Neural progenitor cell (in vitro differentiated cells): ENCODE measurements around the gene TCEANC2. TPM values are rescaled to one million over a fixed set of nuclear protein-coding genes. Genes with fewer than 3 reads are reported as not detected.

Experiments used
- DNase-seq: peaks from one replicate; pipeline ENCODE4 v3.0.0-alpha.2; 2016; ENCODE audit warnings: low spot score
- H2AFZ ChIP-seq: fragments of 200-600 bp; sonication (generic); replicated peaks from 2 replicates; pipeline ENCODE4 v1.6.1; 2016; ENCODE audit warnings: antibody characterized with exemption
- H3F3A ChIP-seq: fragments of 200-600 bp; sonication (generic); 2 replicates; pipeline ENCODE4 v1.6.1; 2016; ENCODE audit warnings: antibody characterized with exemption, low read depth
- H3K27ac ChIP-seq: fragments of 200-600 bp; sonication (generic); 2 replicates; pipeline ENCODE4 v1.5.1; 2016; ENCODE audit warnings: mild to moderate bottlenecking
- H3K27me3 ChIP-seq: fragments of 200-600 bp; sonication (generic); 2 replicates; pipeline ENCODE4 v1.6.1; 2016; ENCODE audit warnings: mild to moderate bottlenecking, moderate library complexity
- H3K36me3 ChIP-seq: fragments of 200-600 bp; sonication (generic); 2 replicates; pipeline ENCODE4 v1.5.1; 2016
- H3K4me1 ChIP-seq: fragments of 200-600 bp; sonication (generic); 2 replicates; pipeline ENCODE4 v1.6.1; 2016; ENCODE audit warnings: mixed run types
- H3K4me2 ChIP-seq: fragments of 200-600 bp; sonication (generic); 2 replicates; pipeline ENCODE4 v1.6.1; 2016
- H3K4me3 ChIP-seq: fragments of 200-600 bp; sonication (generic); 2 replicates; pipeline ENCODE4 v1.5.1; 2016
- H3K79me2 ChIP-seq: fragments of 200-600 bp; sonication (generic); 2 replicates; pipeline ENCODE4 v1.6.1; 2016; ENCODE audit warnings: low read depth
- H3K9ac ChIP-seq: fragments of 200-600 bp; sonication (generic); 2 replicates; pipeline ENCODE4 v1.6.1; 2016
- H3K9me3 ChIP-seq: fragments of 200-600 bp; sonication (generic); 2 replicates; pipeline ENCODE4 v1.5.1; 2016; ENCODE audit warnings: low read depth
- H4K20me1 ChIP-seq: fragments of 200-600 bp; sonication (generic); 2 replicates; pipeline ENCODE4 v1.6.1; 2016; ENCODE audit warnings: low read depth
- H3K27ac Mint-ChIP-seq: 3 replicates; pipeline ENCODE4 v1.8.0; 2021; ENCODE audit warnings: mixed read lengths
- H3K27me3 Mint-ChIP-seq: 2 replicates; pipeline ENCODE4 v1.8.0; 2022; ENCODE audit warnings: low read depth, mild to moderate bottlenecking, inconsistent platforms, moderate library complexity, mixed read lengths; ENCODE audit not compliant: insufficient read depth
- H3K36me3 Mint-ChIP-seq: 3 replicates; pipeline ENCODE4 v1.8.0; 2021; ENCODE audit warnings: mixed read lengths
- H3K4me1 Mint-ChIP-seq: 3 replicates; pipeline ENCODE4 v1.8.0; 2021; ENCODE audit warnings: mixed read lengths
- H3K4me3 Mint-ChIP-seq: 3 replicates; pipeline ENCODE4 v1.8.0; 2021; ENCODE audit warnings: mild to moderate bottlenecking, moderate library complexity, mixed read lengths
- H3K9me3 Mint-ChIP-seq: 3 replicates; pipeline ENCODE4 v1.8.0; 2020; ENCODE audit warnings: mixed read lengths
- EZH2 ChIP-seq: fragments of 200-600 bp; sonication (generic); IDR thresholded peaks from 2 replicates; pipeline ENCODE4 v1.6.1; 2017; ENCODE audit warnings: antibody characterized with exemption, mild to moderate bottlenecking, moderate library complexity
- EZH2phosphoT487 ChIP-seq: fragments of 200-600 bp; sonication (generic); IDR thresholded peaks from 2 replicates; pipeline ENCODE4 v1.6.1; 2017; ENCODE audit warnings: antibody characterized with exemption
- total RNA-seq: library from RNA; depleted of rRNA; stranded (reverse); fragments of >200 nt; gene quantifications from 2 replicates; pipeline ENCODE4 v1.2.3, GENCODE V29; 2015; ENCODE audit warnings: low replicate concordance
- TF ChIP-seq, protein P1 (sequence below): fragments of 200-600 bp; sonication (generic); IDR thresholded peaks from 2 replicates; pipeline ENCODE4 v1.5.1; 2017; ENCODE audit warnings: antibody characterized with exemption, mild to moderate bottlenecking

The TCEANC2 gene
- total RNA-seq, 1 donor from 2014 or later = 11.6 TPM

DNA sequence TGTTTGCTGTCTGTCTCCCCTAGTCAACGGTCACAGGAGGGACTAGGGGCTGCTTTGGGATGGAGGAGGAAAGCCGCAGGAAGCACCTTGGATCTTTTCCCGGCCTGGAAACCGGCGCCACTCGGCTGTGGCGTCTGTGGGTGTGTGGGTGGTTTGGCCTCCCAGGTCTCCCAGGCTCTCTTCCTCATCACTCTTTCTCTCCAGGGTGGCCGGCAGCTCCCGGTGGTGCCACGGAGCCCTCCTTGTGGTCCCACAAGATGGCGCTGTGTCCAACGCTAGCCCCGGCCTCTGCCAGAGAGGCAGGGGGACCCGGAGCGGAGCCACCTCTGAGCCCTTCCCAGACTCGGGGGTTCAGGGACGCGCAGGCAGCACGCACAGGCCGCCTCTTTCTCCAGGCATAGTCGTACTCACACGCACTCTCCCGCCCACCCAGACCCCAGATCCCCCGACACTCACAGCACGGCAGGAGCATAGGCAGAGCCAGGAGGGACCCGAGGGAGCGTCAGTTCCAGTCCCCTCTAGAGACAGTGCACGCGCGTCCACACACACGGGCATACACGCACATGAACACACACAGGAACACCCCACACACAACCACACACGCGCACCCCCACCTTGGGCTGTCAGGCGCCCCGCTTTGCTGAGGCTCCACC is 68.2 kb downstream of the TCEANC2 start:
- Histone ChIP-seq H3K4me3 (peak overlapping the region; percentile 36), H3F3A (peaks cover 5% of the 10 kb centered on the region), H3K9ac (no peak overlapping the region), H3K9me3 (no peaks in the 10 kb centered on the region), H3K4me2 (peak overlapping the region; percentile 76), H3K79me2 (no peaks in the 10 kb centered on the region), H4K20me1 (no peaks in the 10 kb centered on the region), H3K27me3 (peaks cover 22% of the 10 kb centered on the region), H3K4me1 (peaks cover 6% of the 10 kb centered on the region), H2AFZ (peak overlapping the region; percentile 98), H3K27ac (no peak overlapping the region), H3K36me3 (no peaks in the 10 kb centered on the region)
- H3K9me3 Mint-ChIP-seq = no peaks in the 10 kb centered on the region
- H3K27ac Mint-ChIP-seq = peak overlapping the region; percentile 78
- DNase-seq = peak; percentile 90
- H3K4me1 Mint-ChIP-seq = peaks cover 25% of the 10 kb centered on the region
- H3K36me3 Mint-ChIP-seq = no peaks in the 10 kb centered on the region
- TF ChIP-seq, protein P1, sequence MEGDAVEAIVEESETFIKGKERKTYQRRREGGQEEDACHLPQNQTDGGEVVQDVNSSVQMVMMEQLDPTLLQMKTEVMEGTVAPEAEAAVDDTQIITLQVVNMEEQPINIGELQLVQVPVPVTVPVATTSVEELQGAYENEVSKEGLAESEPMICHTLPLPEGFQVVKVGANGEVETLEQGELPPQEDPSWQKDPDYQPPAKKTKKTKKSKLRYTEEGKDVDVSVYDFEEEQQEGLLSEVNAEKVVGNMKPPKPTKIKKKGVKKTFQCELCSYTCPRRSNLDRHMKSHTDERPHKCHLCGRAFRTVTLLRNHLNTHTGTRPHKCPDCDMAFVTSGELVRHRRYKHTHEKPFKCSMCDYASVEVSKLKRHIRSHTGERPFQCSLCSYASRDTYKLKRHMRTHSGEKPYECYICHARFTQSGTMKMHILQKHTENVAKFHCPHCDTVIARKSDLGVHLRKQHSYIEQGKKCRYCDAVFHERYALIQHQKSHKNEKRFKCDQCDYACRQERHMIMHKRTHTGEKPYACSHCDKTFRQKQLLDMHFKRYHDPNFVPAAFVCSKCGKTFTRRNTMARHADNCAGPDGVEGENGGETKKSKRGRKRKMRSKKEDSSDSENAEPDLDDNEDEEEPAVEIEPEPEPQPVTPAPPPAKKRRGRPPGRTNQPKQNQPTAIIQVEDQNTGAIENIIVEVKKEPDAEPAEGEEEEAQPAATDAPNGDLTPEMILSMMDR = peak; percentile 84
- TF ChIP-seq EZH2 (peak; percentile 45), EZH2phosphoT487 (no peak)
- H3K27me3 Mint-ChIP-seq = peaks cover 15% of the 10 kb centered on the region
- peak overlapping the region; percentile 66 for H3K4me3 Mint-ChIP-seq

DNA sequence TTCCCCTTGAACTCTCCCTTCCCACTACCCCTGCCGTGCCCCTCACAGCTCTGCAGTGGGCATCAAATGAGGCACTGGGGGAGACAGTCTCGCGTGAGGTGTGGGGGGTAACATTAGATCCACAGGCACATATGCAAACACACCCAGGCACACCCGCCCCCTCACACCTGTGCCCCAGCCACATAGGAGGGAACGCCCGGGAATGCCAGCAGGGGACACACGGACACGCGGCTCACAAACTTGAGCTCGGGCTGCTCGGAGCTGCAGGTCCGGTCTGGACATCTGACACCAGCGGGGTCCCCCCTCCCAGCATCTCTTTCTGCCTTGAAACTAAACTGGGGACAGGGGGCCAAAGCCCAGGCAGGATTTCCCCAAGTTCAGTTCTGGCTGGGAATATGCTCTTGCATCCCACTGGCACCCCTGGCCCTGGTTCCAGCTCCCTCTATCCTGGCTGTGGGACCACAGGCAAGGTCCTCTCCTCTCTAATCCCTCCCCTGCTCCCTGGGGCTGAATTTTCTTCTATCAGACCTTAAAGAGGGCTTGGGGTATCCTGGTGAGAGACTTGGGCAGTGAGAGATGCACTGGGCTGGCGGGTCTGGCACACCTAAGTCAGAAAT is 68.8 kb downstream of the TCEANC2 start:
- Histone ChIP-seq H3K4me3 (peak overlapping the region; percentile 36), H3K9ac (no peak overlapping the region), H3K27me3 (peaks cover 22% of the 10 kb centered on the region), H3K36me3 (no peaks in the 10 kb centered on the region), H3K9me3 (no peaks in the 10 kb centered on the region), H3K4me1 (peaks cover 6% of the 10 kb centered on the region), H4K20me1 (no peaks in the 10 kb centered on the region), H3K4me2 (peak overlapping the region; percentile 76), H3F3A (peaks cover 5% of the 10 kb centered on the region), H3K79me2 (no peaks in the 10 kb centered on the region), H2AFZ (no peak overlapping the region), H3K27ac (no peak overlapping the region)
- no peaks in the 10 kb centered on the region for H3K36me3 Mint-ChIP-seq
- DNase-seq = no peak
- H3K4me1 Mint-ChIP-seq = peaks cover 25% of the 10 kb centered on the region
- peaks cover 17% of the 10 kb centered on the region for H3K27me3 Mint-ChIP-seq
- peak overlapping the region; percentile 84 for H3K27ac Mint-ChIP-seq
- TF ChIP-seq EZH2 (peak; percentile 38), EZH2phosphoT487 (no peak)
- H3K4me3 Mint-ChIP-seq = peak overlapping the region; percentile 66
- no peaks in the 10 kb centered on the region for H3K9me3 Mint-ChIP-seq

DNA sequence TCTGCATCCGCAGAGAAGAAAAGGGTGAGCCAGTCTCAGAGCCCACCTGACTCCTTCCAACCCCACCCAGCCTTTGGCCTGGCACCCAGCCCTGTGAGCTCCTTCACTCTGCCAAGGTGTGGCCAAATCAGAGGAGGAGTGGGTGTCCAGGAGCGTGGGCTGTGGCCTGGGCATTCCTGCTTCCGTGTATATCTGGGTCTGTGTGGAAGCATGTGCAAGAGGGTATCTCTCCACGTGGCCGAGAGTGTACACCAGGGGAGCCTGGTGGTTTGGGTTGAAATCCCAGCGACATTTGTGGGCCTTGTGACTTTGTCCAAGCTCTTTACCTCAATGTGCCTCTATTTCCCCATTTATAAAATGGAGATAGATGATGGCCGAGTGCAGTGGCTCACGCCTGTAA is 69.6 kb downstream of the TCEANC2 start:
- peaks cover 17% of the 10 kb centered on the region for H3K27me3 Mint-ChIP-seq
- H3K4me1 Mint-ChIP-seq = peaks cover 25% of the 10 kb centered on the region
- H3K4me3 Mint-ChIP-seq = no peak overlapping the region
- no peaks in the 10 kb centered on the region for H3K9me3 ChIP-seq
- H3K27ac Mint-ChIP-seq = peak overlapping the region; percentile 84
- no peaks in the 10 kb centered on the region for H3K36me3 ChIP-seq
- peaks cover 22% of the 10 kb centered on the region for H3K27me3 ChIP-seq
- H4K20me1 ChIP-seq = no peaks in the 10 kb centered on the region
- H3K4me3 ChIP-seq = no peak overlapping the region
- no peak overlapping the region for H3K9ac ChIP-seq
- H3K36me3 Mint-ChIP-seq = no peaks in the 10 kb centered on the region
- TF ChIP-seq EZH2 (no peak), EZH2phosphoT487 (no peak)
- TF ChIP-seq, protein P1 = no peak
- no peaks in the 10 kb centered on the region for H3K9me3 Mint-ChIP-seq
- no peak for DNase-seq
- H3K27ac ChIP-seq = no peak overlapping the region
- no peak overlapping the region for H3K4me2 ChIP-seq
- no peaks in the 10 kb centered on the region for H3K79me2 ChIP-seq
- H2AFZ ChIP-seq = no peak overlapping the region
- peaks cover 6% of the 10 kb centered on the region for H3K4me1 ChIP-seq
- H3F3A ChIP-seq = peaks cover 5% of the 10 kb centered on the region

GRCh38 chr1:54124472-54124871 is 71.1 kb downstream of the TCEANC2 start:
- H3K9me3 Mint-ChIP-seq = no peaks in the 10 kb centered on the region
- H3K36me3 Mint-ChIP-seq = no peaks in the 10 kb centered on the region
- H4K20me1 ChIP-seq = no peaks in the 10 kb centered on the region
- peaks cover 6% of the 10 kb centered on the region for H3K4me1 ChIP-seq
- H3K4me3 ChIP-seq = no peak overlapping the region
- DNase-seq = no peak
- no peak overlapping the region for H3K4me2 ChIP-seq
- no peak overlapping the region for H3K9ac ChIP-seq
- H3K27me3 Mint-ChIP-seq = peaks cover 21% of the 10 kb centered on the region
- peaks cover 25% of the 10 kb centered on the region for H3K4me1 Mint-ChIP-seq
- H2AFZ ChIP-seq = no peak overlapping the region
- no peak overlapping the region for H3K4me3 Mint-ChIP-seq
- H3K27ac Mint-ChIP-seq = no peak overlapping the region
- no peaks in the 10 kb centered on the region for H3K9me3 ChIP-seq
- H3K27ac ChIP-seq = no peak overlapping the region
- H3F3A ChIP-seq = peaks cover 5% of the 10 kb centered on the region
- H3K27me3 ChIP-seq = peaks cover 22% of the 10 kb centered on the region
- no peaks in the 10 kb centered on the region for H3K36me3 ChIP-seq
- H3K79me2 ChIP-seq = no peaks in the 10 kb centered on the region
- no peak for TF ChIP-seq EZH2phosphoT487
- TF ChIP-seq, protein P1 = no peak
